SU-DHL-6 (cell line): ENCODE measurements around the gene CRTC3.

Source experiments
- H2AFZ ChIP-seq: fragments of 200-600 bp; sonication (generic); 2 replicates; pipeline ENCODE4 v1.6.1; 2014; ENCODE audit warnings: low read depth, mild to moderate bottlenecking, moderate library complexity, mixed read lengths, antibody characterized with exemption, low read length; ENCODE audit not compliant: severe bottlenecking
- H3F3A ChIP-seq: fragments of 200-600 bp; shearing (Covaris generic); 2 replicates; pipeline ENCODE4 v1.6.0; 2016; ENCODE audit warnings: antibody characterized with exemption, mild to moderate bottlenecking; ENCODE audit not compliant: insufficient read depth
- H3K27ac ChIP-seq: fragments of 200-600 bp; sonication (generic); 2 replicates; pipeline ENCODE4 v1.5.1; 2016; ENCODE audit warnings: low read depth, mild to moderate bottlenecking, low read length, moderate library complexity, mixed read lengths
- H3K27me3 ChIP-seq: fragments of 200-600 bp; sonication (generic), shearing (Covaris generic); 2 replicates; pipeline ENCODE4 v1.6.0; 2014; ENCODE audit warnings: mild to moderate bottlenecking, low read length
- H3K36me3 ChIP-seq: fragments of 200-600 bp; sonication (generic); 2 replicates; pipeline ENCODE4 v1.6.1; 2014; ENCODE audit warnings: mild to moderate bottlenecking, low read length, mixed read lengths
- H3K4me2 ChIP-seq: fragments of 300-600, 200-600 bp; shearing (Covaris generic), sonication (generic); 2 replicates; pipeline ENCODE4 v1.6.0; 2014; ENCODE audit warnings: low read length, low read depth, mild to moderate bottlenecking; ENCODE audit not compliant: poor library complexity, severe bottlenecking
- H3K4me3 ChIP-seq: fragments of 200-600 bp; sonication (generic); 2 replicates; pipeline ENCODE4 v1.5.1; 2014; ENCODE audit warnings: antibody characterized with exemption, low read length, mild to moderate bottlenecking, mixed read lengths; ENCODE audit not compliant: insufficient read depth, poor library complexity, severe bottlenecking
- H3K79me2 ChIP-seq: fragments of 200-600 bp; sonication (generic); 2 replicates; pipeline ENCODE4 v1.6.1; 2014; ENCODE audit warnings: mild to moderate bottlenecking, low read length, moderate library complexity; ENCODE audit not compliant: insufficient read depth
- H3K9ac ChIP-seq: fragments of 200-600 bp; sonication (generic); 2 replicates; pipeline ENCODE4 v1.7.0; 2014; ENCODE audit warnings: mild to moderate bottlenecking, low read length
- H3K9me2 ChIP-seq: fragments of 200-600 bp; sonication (generic); replicated peaks from 2 replicates; pipeline ENCODE4 v1.6.1; 2014; ENCODE audit warnings: low read length; ENCODE audit not compliant: insufficient read depth
- H3K9me3 ChIP-seq: fragments of 200-600 bp; sonication (generic); 2 replicates; pipeline ENCODE4 v1.6.1; 2014; ENCODE audit warnings: low read length, mixed read lengths; ENCODE audit not compliant: insufficient read depth
- H4K20me1 ChIP-seq: fragments of 200-600 bp; sonication (generic); 2 replicates; pipeline ENCODE4 v1.6.1; 2014; ENCODE audit warnings: low read depth, mild to moderate bottlenecking, antibody characterized with exemption, low read length, moderate library complexity, mixed read lengths
- CTCF ChIP-seq: fragments of 200-600 bp; sonication (generic); IDR thresholded peaks from one replicate; pipeline ENCODE4 v1.5.1; 2017; ENCODE audit warnings: antibody characterized with exemption, mild to moderate bottlenecking, low read length, moderate library complexity; ENCODE audit not compliant: insufficient read depth, poor library complexity, severe bottlenecking
- EZH2phosphoT487 ChIP-seq: fragments of 200-600 bp; sonication (generic), shearing (Covaris generic); conservative IDR thresholded peaks from 2 replicates; pipeline ENCODE4 v1.6.1; 2018; ENCODE audit warnings: mild to moderate bottlenecking, antibody characterized with exemption, low read length, moderate library complexity, mixed read lengths

CRTC3 gene

GRCh38 chr15:90638963-90639362, 109.2 kb downstream of the CRTC3 start:
- H3K9ac ChIP-seq, result no peak overlapping the region
- TF ChIP-seq CTCF (no peak), EZH2phosphoT487 (no peak)
- H3K27me3 ChIP-seq, result no peaks in the 10 kb centered on the region
- H3K9me3 ChIP-seq, result no peaks in the 10 kb centered on the region
- no peaks in the 10 kb centered on the region for H4K20me1 ChIP-seq
- no peak overlapping the region for H2AFZ ChIP-seq
- H3K4me3 ChIP-seq, result no peak overlapping the region
- H3K9me2 ChIP-seq, result no peaks in the 10 kb centered on the region
- no peak overlapping the region for H3K4me2 ChIP-seq
- no peaks in the 10 kb centered on the region for H3F3A ChIP-seq
- no peaks in the 10 kb centered on the region for H3K79me2 ChIP-seq
- no peaks in the 10 kb centered on the region for H3K36me3 ChIP-seq
- no peak overlapping the region for H3K27ac ChIP-seq

- H3K4me2 ChIP-seq, result no peak overlapping the region
- no peak overlapping the region for H2AFZ ChIP-seq
- no peak overlapping the region for H3K4me3 ChIP-seq
- no peaks in the 10 kb centered on the region for H3F3A ChIP-seq
- no peak overlapping the region for H3K27ac ChIP-seq
- no peaks in the 10 kb centered on the region for H4K20me1 ChIP-seq
- H3K9ac ChIP-seq, result no peak overlapping the region
- H3K9me2 ChIP-seq, result no peaks in the 10 kb centered on the region
- H3K79me2 ChIP-seq, result no peaks in the 10 kb centered on the region
- H3K36me3 ChIP-seq, result no peaks in the 10 kb centered on the region
- no peaks in the 10 kb centered on the region for H3K9me3 ChIP-seq
- no peak for TF ChIP-seq CTCF
- TF ChIP-seq EZH2phosphoT487, result no peak
- H3K27me3 ChIP-seq, result no peaks in the 10 kb centered on the region
These were observed 111.1 kb downstream of the CRTC3 start for GRCh38 chr15:90640862-90641261.

GRCh38 chr15:90641581-90642463, 112.1 kb downstream of the CRTC3 start:
- H3K36me3 ChIP-seq, result no peaks in the 10 kb centered on the region
- H3K9me2 ChIP-seq, result no peaks in the 10 kb centered on the region
- H3K27me3 ChIP-seq, result no peaks in the 10 kb centered on the region
- no peaks in the 10 kb centered on the region for H3K79me2 ChIP-seq
- no peaks in the 10 kb centered on the region for H3F3A ChIP-seq
- no peak overlapping the region for H3K4me2 ChIP-seq
- no peak overlapping the region for H3K27ac ChIP-seq
- no peak overlapping the region for H2AFZ ChIP-seq
- no peak overlapping the region for H3K4me3 ChIP-seq
- no peak for TF ChIP-seq CTCF
- TF ChIP-seq EZH2phosphoT487, result no peak
- H4K20me1 ChIP-seq, result no peaks in the 10 kb centered on the region
- no peaks in the 10 kb centered on the region for H3K9me3 ChIP-seq
- no peak overlapping the region for H3K9ac ChIP-seq
